Neural cell (in vitro differentiated cells): ENCODE results near the gene FETUB. TPM values are rescaled to one million over a fixed set of nuclear protein-coding genes. Genes with fewer than 3 reads are reported as not detected.
A peak's percentile ranks its signal among the peaks of the same experiment; 100 is the strongest.

Experiments
- H2AFZ ChIP-seq: fragments of 200-600, 300-800 bp; sonication (generic), shearing (Covaris generic); 2 replicates; pipeline ENCODE4 v1.6.0; 2014; ENCODE audit warnings: low read depth, mild to moderate bottlenecking, antibody characterized with exemption, low read length, moderate library complexity
- H3F3A ChIP-seq: fragments of 200-600 bp; shearing (Covaris generic); 2 replicates; pipeline ENCODE4 v1.6.1; 2016; ENCODE audit warnings: mild to moderate bottlenecking, moderate library complexity, mixed read lengths, antibody characterized with exemption, low read length; ENCODE audit not compliant: insufficient read depth, poor library complexity, severe bottlenecking
- H3K27ac ChIP-seq: fragments of 200-600, 300-800 bp; sonication (generic), shearing (Covaris generic); 2 replicates; pipeline ENCODE4 v1.5.1; 2014; ENCODE audit warnings: mild to moderate bottlenecking, low read length, moderate library complexity
- H3K27me3 ChIP-seq: fragments of 300-800, 200-600 bp; sonication (generic), shearing (Covaris generic); 2 replicates; pipeline ENCODE4 v1.6.0; 2014; ENCODE audit warnings: mild to moderate bottlenecking, low read depth, low read length, moderate library complexity; ENCODE audit not compliant: insufficient read depth
- H3K36me3 ChIP-seq: fragments of 300-800, 200-600 bp; sonication (generic), shearing (Covaris generic); 2 replicates; pipeline ENCODE4 v1.5.1; 2014; ENCODE audit warnings: mild to moderate bottlenecking, antibody characterized with exemption, low read length, moderate library complexity; ENCODE audit not compliant: insufficient read depth
- H3K4me2 ChIP-seq: fragments of 300-800, 200-600 bp; sonication (generic), shearing (Covaris generic); 2 replicates; pipeline ENCODE4 v1.6.0; 2014; ENCODE audit warnings: mild to moderate bottlenecking, low read length
- H3K4me3 ChIP-seq: fragments of 300-800, 200-600 bp; sonication (generic), shearing (Covaris generic); 2 replicates; pipeline ENCODE4 v1.5.1; 2014; ENCODE audit warnings: mild to moderate bottlenecking, low read length, moderate library complexity
- H3K79me2 ChIP-seq: fragments of 200-600 bp; shearing (Covaris generic); replicated peaks from 2 replicates; pipeline ENCODE4 v1.6.0; 2014; ENCODE audit warnings: mild to moderate bottlenecking, low read length, moderate library complexity; ENCODE audit not compliant: insufficient read depth
- H3K9ac ChIP-seq: fragments of 300-800, 200-600 bp; sonication (generic), shearing (Covaris generic); 2 replicates; pipeline ENCODE4 v1.6.1; 2016; ENCODE audit warnings: mild to moderate bottlenecking, low read length, mixed read lengths
- H3K9me2 ChIP-seq: fragments of 200-600 bp; shearing (Covaris generic); 2 replicates; pipeline ENCODE4 v1.6.1; 2016; ENCODE audit warnings: mild to moderate bottlenecking, low read length, mixed read lengths; ENCODE audit not compliant: insufficient read depth
- H3K9me3 ChIP-seq: fragments of 200-600, 300-800 bp; sonication (generic), shearing (Covaris generic); 2 replicates; pipeline ENCODE4 v1.6.1; 2016; ENCODE audit warnings: mild to moderate bottlenecking, mixed run types, low read length, moderate library complexity, mixed read lengths
- H4K20me1 ChIP-seq: fragments of 200-600 bp; shearing (Covaris generic); 2 replicates; pipeline ENCODE4 v1.6.1; 2016; ENCODE audit warnings: mild to moderate bottlenecking, mixed run types; ENCODE audit not compliant: insufficient read depth
- CTCF ChIP-seq: fragments of 450-650 bp; IDR thresholded peaks from 2 replicates; pipeline ENCODE4 v1.5.1; 2014; ENCODE audit warnings: antibody characterized with exemption, mild to moderate bottlenecking, moderate library complexity; ENCODE audit not compliant: poor library complexity, severe bottlenecking
- EP300 ChIP-seq: fragments of 450-650 bp; conservative IDR thresholded peaks from 2 replicates; pipeline ENCODE4 v1.6.1; 2014; ENCODE audit warnings: antibody characterized with exemption, mild to moderate bottlenecking, moderate library complexity; ENCODE audit not compliant: poor library complexity, severe bottlenecking
- EZH2 ChIP-seq: fragments of 200-600, 300-800 bp; shearing (Covaris generic), sonication (generic); IDR thresholded peaks from 2 replicates; pipeline ENCODE4 v1.6.1; 2014; ENCODE audit warnings: antibody characterized with exemption, low read length, borderline replicate concordance, mild to moderate bottlenecking; ENCODE audit not compliant: insufficient read depth, poor library complexity, severe bottlenecking
- MXI1 ChIP-seq: fragments of 450-650 bp; conservative IDR thresholded peaks from 2 replicates; pipeline ENCODE4 v1.6.1; 2014; ENCODE audit warnings: antibody characterized with exemption, mild to moderate bottlenecking; ENCODE audit not compliant: poor library complexity, severe bottlenecking
- POLR2AphosphoS5 ChIP-seq: IDR thresholded peaks from 2 replicates; pipeline ENCODE4 v1.6.1; 2012
- RAD21 ChIP-seq: fragments of 450-650 bp; conservative IDR thresholded peaks from 2 replicates; pipeline ENCODE4 v1.6.1; 2014; ENCODE audit warnings: antibody characterized with exemption, mild to moderate bottlenecking, moderate library complexity
- REST ChIP-seq: IDR thresholded peaks from 2 replicates; pipeline ENCODE4 v1.6.1; 2012; ENCODE audit warnings: borderline replicate concordance
- SMC3 ChIP-seq: fragments of 450-650 bp; conservative IDR thresholded peaks from 2 replicates; pipeline ENCODE4 v1.6.1; 2014; ENCODE audit warnings: antibody characterized with exemption, mild to moderate bottlenecking, moderate library complexity; ENCODE audit not compliant: poor library complexity
- TAF1 ChIP-seq: IDR thresholded peaks from 2 replicates; pipeline ENCODE4 v1.6.1; 2012; ENCODE audit warnings: low read depth
- polyA plus RNA-seq: library from polyadenylated mRNA; depleted of rRNA; stranded (reverse); fragments of >200 nt; gene quantifications from 2 replicates; pipeline ENCODE4 v1.2.3, GENCODE V29; 2014

Gene FETUB
- polyA plus RNA-seq, 1 donor from 2014 or later = not detected

- peak; percentile 54 for TF ChIP-seq REST
- TF ChIP-seq EP300 = peak; percentile 63
- peak; percentile 90 for TF ChIP-seq RAD21
- TF ChIP-seq EZH2 = no peak
- TF ChIP-seq SMC3 = peak; percentile 95
- peak; percentile 71 for TF ChIP-seq MXI1
- no peak for TF ChIP-seq TAF1
- TF ChIP-seq CTCF = peak; percentile 98
- peak; percentile 67 for TF ChIP-seq POLR2AphosphoS5
Measured at GRCh38 chr3:186614597-186615483, 25.4 kb upstream of the FETUB start.

GRCh38 chr3:186616299-186616617 lies 23.9 kb upstream of the FETUB start:
- Histone ChIP-seq H3K4me2 (no peak overlapping the region), H3K79me2 (no peaks in the 10 kb centered on the region), H3K27ac (no peak overlapping the region), H3K9ac (no peak overlapping the region), H3K4me3 (no peak overlapping the region), H4K20me1 (no peaks in the 10 kb centered on the region), H3K27me3 (no peaks in the 10 kb centered on the region), H3K9me2 (no peaks in the 10 kb centered on the region), H3K36me3 (no peaks in the 10 kb centered on the region), H3F3A (peaks cover 4% of the 10 kb centered on the region), H2AFZ (no peak overlapping the region), H3K9me3 (no peaks in the 10 kb centered on the region)
- TF ChIP-seq SMC3 (no peak), RAD21 (no peak)

More at GRCh38 chr3:186614597-186615483, 25.4 kb upstream of the FETUB start:
- Histone ChIP-seq H3K79me2 (no peaks in the 10 kb centered on the region), H2AFZ (peak overlapping the region; percentile 98), H3K9me3 (no peaks in the 10 kb centered on the region), H3K4me2 (no peak overlapping the region), H3K4me3 (no peak overlapping the region), H4K20me1 (no peaks in the 10 kb centered on the region), H3K9me2 (no peaks in the 10 kb centered on the region), H3F3A (peaks cover 4% of the 10 kb centered on the region), H3K9ac (peak overlapping the region; percentile 38), H3K27ac (peak overlapping the region; percentile 57), H3K27me3 (no peaks in the 10 kb centered on the region), H3K36me3 (no peaks in the 10 kb centered on the region)
